Stomach (tissue), 9 donors: Measurements from ENCODE around the gene LMOD1. TPM values are rescaled to one million over a fixed set of nuclear protein-coding genes. Genes with fewer than 3 reads are reported as not detected.

Experiments used
- DNase-seq, 2 donors: peaks; one replicate each; pipeline versions ENCODE4 v3.0.0 to v3.0.0-alpha.2; 2013 to 2019
- H3K27ac ChIP-seq, 5 donors: fragments of 200-600 bp in 4 of 5; sonication (generic) in 4 of 5; one replicate each; pipeline ENCODE4 v1.5.1; 2013 to 2019; ENCODE audit warnings: mild to moderate bottlenecking in 1 of 5, moderate library complexity in 1 of 5
- H3K27me3 ChIP-seq, 3 donors: fragments of 200-600 bp; sonication (generic); one replicate each; pipeline ENCODE4 v1.5.1; 2017 to 2019; ENCODE audit warnings: mixed run types in 1 of 3
- H3K36me3 ChIP-seq, 4 donors: fragments of 200-600 bp; sonication (generic); 1 replicate in 3 of 4; 2 replicates in 1 of 4; pipeline ENCODE4 v1.5.1; 2016 to 2019
- H3K4me1 ChIP-seq, 4 donors: fragments of 200-600 bp; sonication (generic); one replicate each; pipeline ENCODE4 v1.5.1; 2016 to 2019
- H3K4me3 ChIP-seq, 4 donors: fragments of 200-600 bp; sonication (generic) in 3 of 4; one replicate each; pipeline ENCODE4 v1.5.1; 2016 to 2019; ENCODE audit warnings: mild to moderate bottlenecking in 1 of 4
- H3K9me3 ChIP-seq, 4 donors: fragments of 200-600 bp; sonication (generic); one replicate each; pipeline ENCODE4 v1.5.1; 2016 to 2019
- EP300 ChIP-seq: sonication (generic); formaldehyde crosslinking; IDR thresholded peaks from one replicate; pipeline ENCODE4 v1.6.1; 2017; ENCODE audit warnings: antibody characterized with exemption
- POLR2A ChIP-seq, 4 donors: fragments of 450-650 bp; IDR thresholded peaks; one replicate each; pipeline ENCODE4 v1.6.1; 2016; ENCODE audit warnings: antibody characterized with exemption in 4 of 4, control low read depth in 2 of 4, mild to moderate bottlenecking in 1 of 4, moderate library complexity in 1 of 4
- POLR2AphosphoS5 ChIP-seq, 3 donors: sonication (generic); formaldehyde crosslinking; IDR thresholded peaks; one replicate each; pipeline ENCODE4 v1.6.1; 2016; ENCODE audit warnings: antibody characterized with exemption in 3 of 3
- WGBS, 5 donors: extraction: QIAGEN DNeasy Blood & Tissue Kit in 3 of 5; methylation state at CpG; one replicate each; pipeline versions ENCODE4 v1.1.5 to v1.1.7; 2013 to 2018; 5-methylcytosine and 5-hydroxymethylcytosine counted together
- intact Hi-C: fragments of 100-400 bp; cut with DNase I; formaldehyde crosslinking; loops from one replicate; pipeline ENCODE4 v1.15.1; 2023; ENCODE audit warnings: low total_unique reads
- polyA plus RNA-seq, 3 donors: library from polyadenylated mRNA; stranded (reverse); fragments of 200-250 nt; gene quantifications; one replicate each; pipeline ENCODE4 v1.2.3, GENCODE V29; 2013
- total RNA-seq, 5 donors: library from RNA; depleted of rRNA; stranded (reverse); fragments of >200 nt; gene quantifications; one replicate each; pipeline versions ENCODE4 v1.1.0 to v1.2.3, GENCODE V29; 2014 to 2016
- TF ChIP-seq, protein P1 (sequence below), 7 experiments: fragments of 450-650 bp in 4 of 7; fragments of 200-600 bp in 3 of 7; sonication (generic) in 3 of 7; IDR thresholded peaks; one replicate each; pipeline ENCODE4 v1.5.1; 2016 to 2019; ENCODE audit warnings: antibody characterized with exemption in 7 of 7, control low read depth in 2 of 7, mild to moderate bottlenecking in 1 of 7
- donor health status: healthy with polysubstance abuse.
- donor health status: Bipolar disorder and iron deficiency.
- donor health status: healthy.

LMOD1 gene
- total and polyA plus RNA-seq, 8 donors: 19.6 to 420 (median 91.7) TPM

DNA sequence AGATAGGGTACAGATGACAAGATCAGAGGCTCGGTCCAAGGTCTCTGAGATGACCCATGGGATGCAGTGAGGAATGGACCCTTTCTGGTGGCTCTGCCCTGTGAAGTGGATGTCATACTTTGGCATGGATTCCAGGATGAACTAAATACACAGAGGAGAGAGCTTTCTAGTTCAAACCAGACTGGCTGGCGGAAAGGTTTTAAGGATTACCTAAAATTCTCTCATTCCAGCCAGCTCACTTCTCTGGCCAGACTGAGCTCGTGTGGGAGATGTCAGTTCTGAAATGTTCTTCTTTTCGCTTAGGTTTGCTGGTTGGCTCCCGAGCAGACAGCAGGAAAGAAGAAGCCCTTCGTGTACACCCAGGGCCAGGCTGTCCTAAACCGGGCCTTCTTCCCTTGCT is 42.3 kb upstream of the LMOD1 start:
- H3K36me3 ChIP-seq: peaks cover 37 to 57% (median 52%) of the 10 kb centered on the region in 4 donors
- H3K27ac ChIP-seq: no peak overlapping the region
- peaks cover 8 to 31% (median 15%) of the 10 kb centered on the region in 4 donors for H3K4me1 ChIP-seq
- H3K4me3 ChIP-seq: no peak overlapping the region
- no peak for DNase-seq
- no peaks in the 10 kb centered on the region for H3K27me3 ChIP-seq
- intact Hi-C loops: no loop called here
- 76 to 93% (median 88%) methylated on average over 6 to 7 of the region's 7 CpGs for WGBS, 5 donors
- TF ChIP-seq, protein P1, sequence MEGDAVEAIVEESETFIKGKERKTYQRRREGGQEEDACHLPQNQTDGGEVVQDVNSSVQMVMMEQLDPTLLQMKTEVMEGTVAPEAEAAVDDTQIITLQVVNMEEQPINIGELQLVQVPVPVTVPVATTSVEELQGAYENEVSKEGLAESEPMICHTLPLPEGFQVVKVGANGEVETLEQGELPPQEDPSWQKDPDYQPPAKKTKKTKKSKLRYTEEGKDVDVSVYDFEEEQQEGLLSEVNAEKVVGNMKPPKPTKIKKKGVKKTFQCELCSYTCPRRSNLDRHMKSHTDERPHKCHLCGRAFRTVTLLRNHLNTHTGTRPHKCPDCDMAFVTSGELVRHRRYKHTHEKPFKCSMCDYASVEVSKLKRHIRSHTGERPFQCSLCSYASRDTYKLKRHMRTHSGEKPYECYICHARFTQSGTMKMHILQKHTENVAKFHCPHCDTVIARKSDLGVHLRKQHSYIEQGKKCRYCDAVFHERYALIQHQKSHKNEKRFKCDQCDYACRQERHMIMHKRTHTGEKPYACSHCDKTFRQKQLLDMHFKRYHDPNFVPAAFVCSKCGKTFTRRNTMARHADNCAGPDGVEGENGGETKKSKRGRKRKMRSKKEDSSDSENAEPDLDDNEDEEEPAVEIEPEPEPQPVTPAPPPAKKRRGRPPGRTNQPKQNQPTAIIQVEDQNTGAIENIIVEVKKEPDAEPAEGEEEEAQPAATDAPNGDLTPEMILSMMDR (IDR thresholded peaks at IDR 0.05): no peak
- TF ChIP-seq POLR2A (IDR thresholded peaks at IDR 0.05) (no peak), EP300 (no peak), POLR2AphosphoS5 (IDR thresholded peaks at IDR 0.05) (no peak)
- H3K9me3 ChIP-seq: no peaks in the 10 kb centered on the region

DNA sequence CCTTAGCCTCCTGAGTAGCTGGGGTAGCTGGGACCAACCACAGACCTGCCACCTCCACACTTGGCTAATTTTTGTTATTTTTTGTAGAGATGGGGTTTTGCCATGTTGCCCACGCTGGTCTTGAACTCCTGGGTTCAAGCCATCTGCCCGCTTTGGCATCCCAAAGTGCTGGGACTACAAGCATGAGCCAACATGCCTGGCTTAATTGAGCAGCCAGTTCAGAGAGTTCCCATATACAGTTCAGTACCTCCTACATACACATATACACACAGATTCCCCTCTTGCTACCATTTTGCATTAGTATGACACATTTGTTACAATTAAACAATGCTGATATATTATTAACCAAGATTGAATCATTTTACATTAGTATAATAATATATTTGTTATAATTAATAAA is 39.0 kb upstream of the LMOD1 start:
- Histone ChIP-seq H3K9me3 (no peaks in the 10 kb centered on the region), H3K36me3 (peaks cover 14 to 25% (median 20%) of the 10 kb centered on the region in 4 donors), H3K27me3 (no peaks in the 10 kb centered on the region), H3K27ac (no peak overlapping the region), H3K4me3 (no peak overlapping the region), H3K4me1 (peaks cover 9 to 38% (median 26%) of the 10 kb centered on the region in 4 donors)
- WGBS, 5 donors: 69 to 92% (median 85%) methylated on average over 2 of the region's 2 CpGs
- no peak for DNase-seq
- intact Hi-C loops: no loop called here
- TF ChIP-seq EP300: no peak
- TF ChIP-seq POLR2AphosphoS5 (IDR thresholded peaks at IDR 0.05): no peak
- no peak for TF ChIP-seq POLR2A (IDR thresholded peaks at IDR 0.05)
- TF ChIP-seq, protein P1 (IDR thresholded peaks at IDR 0.05): no peak

DNA sequence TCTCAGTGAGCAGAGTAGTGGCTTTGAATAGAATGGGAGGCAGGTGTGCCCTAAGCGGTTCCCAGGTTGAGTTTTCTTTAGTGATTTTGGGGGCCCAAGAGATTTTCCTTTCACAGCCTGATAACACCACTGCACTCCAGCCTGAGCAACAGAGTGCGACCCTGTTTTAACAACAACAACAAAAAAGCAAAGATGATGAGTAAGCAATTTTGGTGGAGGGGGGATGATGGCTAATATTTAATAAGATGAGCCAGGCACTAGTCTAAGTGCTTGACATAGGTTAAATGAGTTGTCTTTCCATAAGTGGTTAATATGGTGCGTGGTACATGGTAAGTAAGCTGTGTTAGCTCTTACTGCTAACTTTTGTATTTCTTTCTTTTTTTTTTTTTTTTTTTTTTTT is 38.1 kb upstream of the LMOD1 start:
- Histone ChIP-seq H3K4me3 (peak overlapping the region in 1 of 4 donors; percentile 97), H3K27me3 (no peaks in the 10 kb centered on the region), H3K36me3 (peaks cover 5 to 16% (median 11%) of the 10 kb centered on the region in 4 donors), H3K9me3 (no peaks in the 10 kb centered on the region), H3K27ac (no peak overlapping the region), H3K4me1 (peaks cover 9 to 33% (median 26%) of the 10 kb centered on the region in 4 donors)
- WGBS, 5 donors: 88 to 98% (median 97%) methylated on average over 3 of the region's 3 CpGs
- TF ChIP-seq, protein P1 (IDR thresholded peaks at IDR 0.05): no peak
- TF ChIP-seq POLR2AphosphoS5 (IDR thresholded peaks at IDR 0.05) (no peak), POLR2A (IDR thresholded peaks at IDR 0.05) (no peak), EP300 (no peak)
- DNase-seq: no peak
- intact Hi-C loops: no loop called here

DNA sequence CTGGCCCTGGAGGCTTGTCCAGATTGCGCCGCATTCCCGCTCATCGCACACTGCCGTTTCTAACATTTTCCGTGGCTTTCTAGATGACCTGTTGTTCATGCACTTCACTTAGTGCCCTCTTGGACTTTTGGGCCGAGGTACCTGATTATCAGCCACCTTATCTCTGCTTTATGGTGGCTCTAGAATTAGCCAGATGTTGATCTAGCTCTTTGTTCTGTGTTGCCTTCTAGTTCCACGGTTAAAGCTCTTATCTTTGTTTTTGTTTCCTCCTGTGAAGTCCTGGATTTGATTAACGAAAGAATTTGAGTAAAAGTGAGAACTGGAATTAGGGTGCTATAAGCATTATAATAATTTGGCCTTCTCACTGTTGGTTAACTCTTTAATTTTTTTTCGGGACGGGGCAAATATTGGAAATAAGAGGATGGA is 37.0 kb upstream of the LMOD1 start:
- Histone ChIP-seq H3K27ac (peak overlapping the region; percentile 87 to 97 (median 93)), H3K36me3 (peaks cover 0 to 5% (median under 1%) of the 10 kb centered on the region in 4 donors), H3K27me3 (no peaks in the 10 kb centered on the region), H3K9me3 (no peaks in the 10 kb centered on the region), H3K4me1 (peaks cover 9 to 33% (median 26%) of the 10 kb centered on the region in 4 donors), H3K4me3 (peak overlapping the region; percentile 69 to 97 (median 94))
- no peak for DNase-seq
- intact Hi-C loops: no loop called here
- WGBS, 5 donors: 5 to 7% (median 6%) methylated on average over 11 of the region's 11 CpGs
- TF ChIP-seq POLR2AphosphoS5 (IDR thresholded peaks at IDR 0.05) (no peak), POLR2A (IDR thresholded peaks at IDR 0.05) (no peak), EP300 (no peak)
- TF ChIP-seq, protein P1 (IDR thresholded peaks at IDR 0.05): no peak
